LNCAP (cell line): ENCODE data around the gene LIN9.

Experiments used
- CTCF ChIP-seq: fragments of 450-650 bp; IDR thresholded peaks from 2 replicates; pipeline ENCODE4 v1.5.1; 2017; ENCODE audit warnings: mild to moderate bottlenecking

LIN9 gene

GRCh38 chr1:226216056-226216455 lies 92.9 kb downstream of the LIN9 start:
- no peak for TF ChIP-seq CTCF

- no peak for TF ChIP-seq CTCF
Observed at GRCh38 chr1:226215239-226215638, 93.7 kb downstream of the LIN9 start.

- TF ChIP-seq CTCF = no peak
Observed at GRCh38 chr1:226212545-226212944, 96.4 kb downstream of the LIN9 start.

GRCh38 chr1:226211181-226211821 lies 97.7 kb downstream of the LIN9 start:
- no peak for TF ChIP-seq CTCF

GRCh38 chr1:226210571-226211176 lies 98.3 kb downstream of the LIN9 start:
- no peak for TF ChIP-seq CTCF

GRCh38 chr1:226209307-226210059 lies 99.5 kb downstream of the LIN9 start:
- TF ChIP-seq CTCF = no peak

GRCh38 chr1:226207048-226207447 lies 101.9 kb downstream of the LIN9 start:
- no peak for TF ChIP-seq CTCF
